Peyer's patch (tissue), 4 donors: Measurements from ENCODE around the gene ARHGAP24. TPM values are rescaled to one million over a fixed set of nuclear protein-coding genes. Genes with fewer than 3 reads are reported as not detected.
A peak's percentile ranks its signal among the peaks of the same experiment; 100 is the strongest.
"Not testable (repeated sequence)": the region's sequence is repeated elsewhere in the genome, so short reads cannot be mapped to it uniquely, and the experiment has no call there.

Experiments
- DNase-seq, 3 donors: peaks; one replicate each; pipeline ENCODE4 v3.0.0-alpha.2; 2017 to 2019
- H3K27ac ChIP-seq, 4 donors: fragments of 200-600 bp; sonication (generic); one replicate each; pipeline ENCODE4 v1.5.1; 2016 to 2019
- H3K27me3 ChIP-seq, 2 donors: fragments of 200-600 bp; sonication (generic); one replicate each; pipeline ENCODE4 v1.5.1; 2019
- H3K36me3 ChIP-seq, 3 donors: fragments of 200-600 bp; sonication (generic); one replicate each; pipeline ENCODE4 v1.5.1; 2016 to 2019
- H3K4me1 ChIP-seq, 4 donors: fragments of 200-600 bp; sonication (generic); one replicate each; pipeline ENCODE4 v1.5.1; 2016 to 2019
- H3K4me3 ChIP-seq, 4 donors: fragments of 200-600 bp; sonication (generic); 1 replicate in 3 of 4; 2 replicates in 1 of 4; pipeline ENCODE4 v1.5.1; 2016 to 2019; ENCODE audit warnings: mild to moderate bottlenecking in 1 of 4
- H3K9me3 ChIP-seq, 4 donors: fragments of 200-600 bp; sonication (generic); one replicate each; pipeline ENCODE4 v1.5.1; 2016 to 2019; ENCODE audit warnings: mild to moderate bottlenecking in 1 of 4
- POLR2A ChIP-seq, 2 donors: fragments of 450-650 bp; IDR thresholded peaks; one replicate each; pipeline ENCODE4 v1.5.1; 2017; ENCODE audit warnings: antibody characterized with exemption in 2 of 2, mild to moderate bottlenecking in 2 of 2, moderate library complexity in 2 of 2
- total RNA-seq, 4 donors: library from RNA; depleted of rRNA; stranded (reverse); fragments of >200 nt; gene quantifications; one replicate each; pipeline ENCODE4 v1.1.0, GENCODE V29; 2016
- TF ChIP-seq, protein P1 (sequence below), 6 experiments: fragments of 450-650 bp in 4 of 6; fragments of 200-600 bp in 2 of 6; sonication (generic) in 1 of 6; IDR thresholded peaks; one replicate each; pipeline ENCODE4 v1.5.1; 2017 to 2019; ENCODE audit warnings: antibody characterized with exemption in 6 of 6, mild to moderate bottlenecking in 3 of 6, moderate library complexity in 1 of 6

The ARHGAP24 gene
- total RNA-seq, 4 donors from 2014 or later = 4.7 to 330 (median 20.0) TPM

DNA sequence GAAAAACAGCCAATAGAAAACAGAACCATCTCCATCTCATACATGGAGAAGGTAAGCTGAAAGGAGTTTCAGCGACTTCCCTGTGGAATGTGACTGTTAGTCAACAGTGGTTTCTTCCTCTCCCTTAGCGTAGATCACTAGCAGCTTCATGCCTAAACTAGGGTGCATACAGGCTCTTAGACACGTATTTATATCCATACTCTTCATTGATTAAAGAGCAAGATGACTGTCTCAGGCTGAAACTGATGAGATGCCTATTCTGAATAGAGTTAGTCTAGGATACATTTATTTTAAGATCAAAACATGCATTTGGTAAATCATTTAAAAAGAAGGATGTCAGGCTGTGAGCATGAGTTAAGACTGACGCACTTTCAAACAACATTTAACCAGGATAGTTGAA lies 423.3 kb downstream of the ARHGAP24 start:
- H3K27ac ChIP-seq = no peak overlapping the region
- DNase-seq = no peak
- no peak for TF ChIP-seq POLR2A (IDR thresholded peaks at IDR 0.05)
- TF ChIP-seq, protein P1, sequence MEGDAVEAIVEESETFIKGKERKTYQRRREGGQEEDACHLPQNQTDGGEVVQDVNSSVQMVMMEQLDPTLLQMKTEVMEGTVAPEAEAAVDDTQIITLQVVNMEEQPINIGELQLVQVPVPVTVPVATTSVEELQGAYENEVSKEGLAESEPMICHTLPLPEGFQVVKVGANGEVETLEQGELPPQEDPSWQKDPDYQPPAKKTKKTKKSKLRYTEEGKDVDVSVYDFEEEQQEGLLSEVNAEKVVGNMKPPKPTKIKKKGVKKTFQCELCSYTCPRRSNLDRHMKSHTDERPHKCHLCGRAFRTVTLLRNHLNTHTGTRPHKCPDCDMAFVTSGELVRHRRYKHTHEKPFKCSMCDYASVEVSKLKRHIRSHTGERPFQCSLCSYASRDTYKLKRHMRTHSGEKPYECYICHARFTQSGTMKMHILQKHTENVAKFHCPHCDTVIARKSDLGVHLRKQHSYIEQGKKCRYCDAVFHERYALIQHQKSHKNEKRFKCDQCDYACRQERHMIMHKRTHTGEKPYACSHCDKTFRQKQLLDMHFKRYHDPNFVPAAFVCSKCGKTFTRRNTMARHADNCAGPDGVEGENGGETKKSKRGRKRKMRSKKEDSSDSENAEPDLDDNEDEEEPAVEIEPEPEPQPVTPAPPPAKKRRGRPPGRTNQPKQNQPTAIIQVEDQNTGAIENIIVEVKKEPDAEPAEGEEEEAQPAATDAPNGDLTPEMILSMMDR (IDR thresholded peaks at IDR 0.05) = no peak

DNA sequence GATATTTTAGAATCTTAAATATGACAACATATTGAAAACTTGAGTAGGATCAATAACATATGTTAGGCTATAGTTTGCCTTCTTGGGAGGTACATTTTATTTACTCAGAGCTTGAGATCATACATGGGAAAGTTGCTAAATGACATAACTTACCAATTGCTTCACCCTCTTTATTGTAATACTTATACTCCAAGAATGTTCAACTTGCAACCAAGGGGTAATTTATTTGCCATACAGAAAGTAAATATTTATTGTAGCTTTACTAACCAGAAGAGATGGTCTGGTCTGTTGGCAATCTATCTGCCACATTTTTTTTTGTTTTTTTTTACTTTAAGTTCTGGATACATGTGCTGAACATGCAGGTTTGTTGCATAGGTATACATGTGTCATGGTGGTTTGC lies 426.6 kb downstream of the ARHGAP24 start:
- Histone ChIP-seq H3K27me3 (no peaks in the 10 kb centered on the region), H3K36me3 (no peaks in the 10 kb centered on the region), H3K27ac (no peak overlapping the region), H3K9me3 (no peaks in the 10 kb centered on the region), H3K4me1 (no peaks in the 10 kb centered on the region), H3K4me3 (no peak overlapping the region)
- no peak for DNase-seq
- TF ChIP-seq POLR2A (IDR thresholded peaks at IDR 0.05) = no peak
- TF ChIP-seq, protein P1 (IDR thresholded peaks at IDR 0.05) = no peak

More for the DNA sequence above, 423.3 kb downstream of the ARHGAP24 start:
- Histone ChIP-seq H3K9me3 (no peaks in the 10 kb centered on the region), H3K4me1 (no peaks in the 10 kb centered on the region), H3K27me3 (no peaks in the 10 kb centered on the region), H3K36me3 (no peaks in the 10 kb centered on the region), H3K4me3 (no peak overlapping the region)

DNA sequence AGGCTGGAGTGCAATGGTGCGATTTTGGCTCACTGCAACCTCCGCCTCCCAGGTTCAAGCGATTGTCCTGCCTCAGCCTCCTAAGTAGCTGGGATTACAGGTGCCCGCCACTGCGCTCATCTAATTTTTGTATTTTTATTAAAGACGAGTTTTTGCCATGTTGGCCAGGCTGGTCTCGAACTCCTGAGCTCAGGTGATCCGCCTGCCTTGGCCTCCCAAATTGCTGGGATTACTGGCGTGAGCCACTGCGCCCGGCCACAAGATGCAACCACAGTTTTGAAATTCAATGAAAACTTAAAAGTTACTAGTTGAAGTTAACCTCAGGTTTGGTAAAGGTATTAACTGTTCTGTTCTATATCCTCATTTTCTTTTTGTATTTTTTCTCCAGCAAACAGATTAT lies 427.7 kb downstream of the ARHGAP24 start:
- DNase-seq, H3K27me3 ChIP-seq, H3K4me3 ChIP-seq, H3K36me3 ChIP-seq, H3K4me1 ChIP-seq, H3K9me3 ChIP-seq, H3K27ac ChIP-seq: not testable (repeated sequence)

DNA sequence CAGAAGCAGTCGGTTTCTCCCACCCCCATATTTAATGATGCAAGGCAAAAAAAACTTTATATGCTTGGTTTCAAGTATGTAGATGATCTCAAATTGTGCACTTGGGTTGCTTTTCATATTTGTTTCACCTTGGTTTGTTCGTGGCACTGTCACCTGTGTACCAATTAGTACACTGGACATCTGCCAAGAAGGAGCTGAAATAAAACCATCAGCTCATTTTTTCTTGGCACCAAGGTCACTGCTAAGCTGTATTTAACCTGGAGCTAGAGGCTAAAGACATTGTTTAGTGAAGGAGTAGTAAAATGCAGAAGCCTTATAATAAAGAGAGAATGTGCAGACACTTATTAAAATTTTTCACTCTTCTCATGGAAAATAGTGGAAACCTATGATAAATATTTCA lies 430.8 kb downstream of the ARHGAP24 start:
- no peaks in the 10 kb centered on the region for H3K9me3 ChIP-seq
- no peaks in the 10 kb centered on the region for H3K4me1 ChIP-seq
- TF ChIP-seq, protein P1 (IDR thresholded peaks at IDR 0.05) = no peak
- no peak for TF ChIP-seq POLR2A (IDR thresholded peaks at IDR 0.05)
- no peak for DNase-seq
- H3K27ac ChIP-seq = no peak overlapping the region
- H3K4me3 ChIP-seq = no peak overlapping the region
- H3K27me3 ChIP-seq = no peaks in the 10 kb centered on the region
- H3K36me3 ChIP-seq = no peaks in the 10 kb centered on the region

DNA sequence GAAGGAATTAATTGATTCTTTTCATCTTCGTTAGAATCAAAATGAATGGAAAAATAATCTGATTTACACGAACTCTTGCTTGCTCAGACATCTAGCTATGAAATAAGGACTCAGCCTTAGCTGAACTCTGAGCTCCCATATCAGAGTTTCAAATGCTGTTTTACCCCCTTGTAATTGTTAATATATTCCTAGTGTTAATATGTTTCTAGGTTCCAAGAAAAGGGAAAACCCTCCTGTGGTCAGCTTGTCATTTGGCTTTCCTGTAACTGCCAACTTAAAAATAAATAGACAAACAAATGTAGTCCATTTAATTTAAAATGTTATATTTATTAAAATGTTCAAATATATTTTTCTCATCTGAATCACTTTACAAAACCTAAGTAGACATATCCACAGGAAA lies 432.1 kb downstream of the ARHGAP24 start:
- no peak for DNase-seq
- H3K27me3 ChIP-seq = no peaks in the 10 kb centered on the region
- H3K36me3 ChIP-seq = no peaks in the 10 kb centered on the region
- H3K4me3 ChIP-seq = no peak overlapping the region
- no peak for TF ChIP-seq POLR2A (IDR thresholded peaks at IDR 0.05)
- TF ChIP-seq, protein P1 (IDR thresholded peaks at IDR 0.05) = no peak
- H3K4me1 ChIP-seq = no peaks in the 10 kb centered on the region
- H3K9me3 ChIP-seq = no peaks in the 10 kb centered on the region
- H3K27ac ChIP-seq = no peak overlapping the region

DNA sequence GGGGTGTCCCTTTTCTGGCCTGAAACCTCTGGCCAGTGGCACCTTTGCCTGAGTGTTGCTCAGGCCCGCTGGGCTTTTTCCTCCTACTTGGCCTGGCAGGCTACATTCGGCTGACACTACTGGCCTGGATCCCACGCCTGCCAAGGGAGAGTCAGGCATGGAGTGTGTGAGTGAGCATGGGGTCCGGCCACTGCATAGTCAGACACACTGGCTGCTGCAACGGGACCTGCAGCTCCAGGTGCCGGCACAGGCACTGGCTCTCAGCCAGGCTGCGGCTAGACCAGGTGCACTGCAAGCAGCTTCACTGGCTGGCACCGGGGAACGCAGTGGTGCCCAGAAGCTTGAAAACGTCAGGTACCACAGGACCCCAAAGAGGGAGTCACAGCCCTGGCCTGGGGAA lies 434.9 kb downstream of the ARHGAP24 start:
- Histone ChIP-seq H3K27me3 (no peaks in the 10 kb centered on the region), H3K36me3 (no peaks in the 10 kb centered on the region), H3K4me1 (no peaks in the 10 kb centered on the region), H3K4me3 (no peak overlapping the region), H3K9me3 (no peaks in the 10 kb centered on the region), H3K27ac (no peak overlapping the region)
- TF ChIP-seq, protein P1 (IDR thresholded peaks at IDR 0.05) = no peak
- no peak for TF ChIP-seq POLR2A (IDR thresholded peaks at IDR 0.05)
- DNase-seq = peak in 1 of 3 donors; percentile 56
